ENCODE measurements around the gene GPR179.

Gene GPR179

GRCh38 chr17:38333635-38334295, 10.0 kb downstream of the GPR179 start:
- Histone ChIP-seq H3K9me3 (ENCODE audit: control insufficient read depth, insufficient read depth, low read length) (no peaks in the 10 kb centered on the region), H3K79me2 (ENCODE audit: control insufficient read depth, low read length) (no peaks in the 10 kb centered on the region), H3K4me3 (ENCODE audit: low read length) (no peak overlapping the region), H3K36me3 (ENCODE audit: control insufficient read depth, low read length) (no peaks in the 10 kb centered on the region), H3K27me3 (ENCODE audit: control insufficient read depth, low read length) (no peaks in the 10 kb centered on the region), H3K27ac (ENCODE audit: low read depth, low read length) (no peak overlapping the region), H3K9me2 (replicated peaks; ENCODE audit: control insufficient read depth, low read length) (no peaks in the 10 kb centered on the region), H3K4me1 (ENCODE audit: control insufficient read depth, low read length) (peaks cover 3% of the 10 kb centered on the region), H4K20me1 (ENCODE audit: control insufficient read depth, insufficient read depth, low read depth, low read length) (no peaks in the 10 kb centered on the region), H3K4me2 (ENCODE audit: low read length) (no peak overlapping the region), H3F3A (ENCODE audit: control insufficient read depth, insufficient read depth) (no peaks in the 10 kb centered on the region)
- TF ChIP-seq CTCF (IDR thresholded peaks at IDR 0.05; ENCODE audit: low read depth, low read length, poor library complexity, severe bottlenecking) = peak; percentile 99
- no peak for TF ChIP-seq EZH2phosphoT487 (IDR thresholded peaks at IDR 0.05; ENCODE audit: borderline replicate concordance, low read length)

DNA sequence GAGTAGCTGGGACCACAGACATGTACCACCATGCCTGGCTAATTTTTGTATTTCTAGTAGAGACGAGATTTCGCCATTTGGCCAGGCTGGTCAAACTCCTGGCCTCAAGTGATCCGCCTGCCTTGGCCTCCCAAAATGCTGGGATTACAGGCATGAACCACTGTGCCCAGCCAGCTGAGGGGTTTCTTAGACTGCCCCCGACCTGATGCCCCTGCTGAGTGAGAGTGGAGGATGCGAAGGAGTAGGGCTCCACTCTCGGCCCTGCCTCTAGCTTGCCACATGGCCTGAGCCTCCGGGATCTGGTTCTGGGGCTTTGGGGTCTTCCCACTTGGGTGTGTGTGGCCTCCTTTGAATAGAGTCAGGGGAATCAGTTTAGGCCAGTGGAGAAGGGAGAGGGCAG, 11.0 kb downstream of the GPR179 start:
- no peaks in the 10 kb centered on the region for H3F3A ChIP-seq (ENCODE audit: control insufficient read depth, insufficient read depth)
- H3K9me2 ChIP-seq (replicated peaks; ENCODE audit: control insufficient read depth, low read length) = no peaks in the 10 kb centered on the region
- no peaks in the 10 kb centered on the region for H3K9me3 ChIP-seq (ENCODE audit: control insufficient read depth, insufficient read depth, low read length)
- no peaks in the 10 kb centered on the region for H3K79me2 ChIP-seq (ENCODE audit: control insufficient read depth, low read length)
- H3K4me2 ChIP-seq (ENCODE audit: low read length) = no peak overlapping the region
- H3K27me3 ChIP-seq (ENCODE audit: control insufficient read depth, low read length) = no peaks in the 10 kb centered on the region
- no peak overlapping the region for H3K4me3 ChIP-seq (ENCODE audit: low read length)
- no peak for TF ChIP-seq CTCF (IDR thresholded peaks at IDR 0.05; ENCODE audit: low read depth, low read length, poor library complexity, severe bottlenecking)
- TF ChIP-seq EZH2phosphoT487 (IDR thresholded peaks at IDR 0.05; ENCODE audit: borderline replicate concordance, low read length) = no peak
- peaks cover 7% of the 10 kb centered on the region for H3K4me1 ChIP-seq (ENCODE audit: control insufficient read depth, low read length)
- H3K27ac ChIP-seq (ENCODE audit: low read depth, low read length) = no peak overlapping the region
- H3K36me3 ChIP-seq (ENCODE audit: control insufficient read depth, low read length) = no peaks in the 10 kb centered on the region
- no peaks in the 10 kb centered on the region for H4K20me1 ChIP-seq (ENCODE audit: control insufficient read depth, insufficient read depth, low read depth, low read length)

GRCh38 chr17:38330941-38331411, 12.8 kb downstream of the GPR179 start:
- TF ChIP-seq EZH2phosphoT487 (IDR thresholded peaks at IDR 0.05; ENCODE audit: borderline replicate concordance, low read length) (no peak), CTCF (IDR thresholded peaks at IDR 0.05; ENCODE audit: low read depth, low read length, poor library complexity, severe bottlenecking) (no peak)
- no peaks in the 10 kb centered on the region for H3K9me3 ChIP-seq (ENCODE audit: control insufficient read depth, insufficient read depth, low read length)
- H3K9me2 ChIP-seq (replicated peaks; ENCODE audit: control insufficient read depth, low read length) = no peaks in the 10 kb centered on the region
- peaks cover 18% of the 10 kb centered on the region for H3K4me1 ChIP-seq (ENCODE audit: control insufficient read depth, low read length)
- no peaks in the 10 kb centered on the region for H3K79me2 ChIP-seq (ENCODE audit: control insufficient read depth, low read length)
- H3F3A ChIP-seq (ENCODE audit: control insufficient read depth, insufficient read depth) = no peaks in the 10 kb centered on the region
- peaks cover 3% of the 10 kb centered on the region for H3K36me3 ChIP-seq (ENCODE audit: control insufficient read depth, low read length)
- peaks cover 3% of the 10 kb centered on the region; the same call in 1 of the 2 replicates for H4K20me1 ChIP-seq (ENCODE audit: control insufficient read depth, insufficient read depth, low read depth, low read length)
- no peak overlapping the region for H3K4me3 ChIP-seq (ENCODE audit: low read length)
- H3K27ac ChIP-seq (ENCODE audit: low read depth, low read length) = no peak overlapping the region
- H3K27me3 ChIP-seq (ENCODE audit: control insufficient read depth, low read length) = no peaks in the 10 kb centered on the region
- no peak overlapping the region for H3K4me2 ChIP-seq (ENCODE audit: low read length)
